Lower lobe of right lung (tissue), 2 donors: ENCODE data around the gene GMEB1. TPM values are rescaled to one million over a fixed set of nuclear protein-coding genes. Genes with fewer than 3 reads are reported as not detected.
"Not testable (repeated sequence)": the region's sequence is repeated elsewhere in the genome, so short reads cannot be mapped to it uniquely, and the experiment has no call there.

Experiments used
- ATAC-seq, 2 donors: fragments of 200-7000 bp; cut with Tn5 transposase; one replicate each; pipeline ENCODE4 v1.9.1; 2020 to 2022; ENCODE audit warnings: mild to moderate bottlenecking in 2 of 2, moderate library complexity in 2 of 2
- DNase-seq: peaks from one replicate; pipeline ENCODE4 v3.0.0-alpha.2; 2020
- H3K27ac ChIP-seq: fragments of 200-600 bp; one replicate; pipeline ENCODE4 v1.8.0; 2022
- H3K27me3 ChIP-seq: fragments of 200-600 bp; one replicate; pipeline ENCODE4 v1.8.0; 2022; ENCODE audit warnings: low read depth
- H3K36me3 ChIP-seq: fragments of 200-600 bp; one replicate; pipeline ENCODE4 v1.8.0; 2022; ENCODE audit warnings: mild to moderate bottlenecking
- H3K4me1 ChIP-seq: fragments of 200-600 bp; one replicate; pipeline ENCODE4 v1.8.0; 2022
- H3K4me3 ChIP-seq: fragments of 200-600 bp; one replicate; pipeline ENCODE4 v1.8.0; 2022; ENCODE audit warnings: mild to moderate bottlenecking
- H3K9me3 ChIP-seq: fragments of 200-600 bp; one replicate; pipeline ENCODE4 v1.8.0; 2022
- intact Hi-C: fragments of 100-400 bp; cut with DNase I; formaldehyde crosslinking; loops from one replicate; pipeline ENCODE4 v1.11.0; 2022
- total RNA-seq: library from RNA; stranded (reverse); fragmentation: NEBNext Ultra II Directional; extraction: Animal tissue kit (Norgen Biotek cat#: 25700); gene quantifications from one replicate; pipeline ENCODE4 v1.2.1, GENCODE V29; 2021
- TF ChIP-seq, protein P1 (sequence below): fragments of 200-600 bp; IDR thresholded peaks from one replicate; pipeline ENCODE4 v1.8.0; 2022; ENCODE audit warnings: antibody characterized with exemption, mild to moderate bottlenecking
- donor health status: DM: no; HTN: yes; CAD: no; lungs with severe emphysema.

The GMEB1 gene
- total RNA-seq, 1 donor from 2014 or later, result 14.2 TPM

DNA sequence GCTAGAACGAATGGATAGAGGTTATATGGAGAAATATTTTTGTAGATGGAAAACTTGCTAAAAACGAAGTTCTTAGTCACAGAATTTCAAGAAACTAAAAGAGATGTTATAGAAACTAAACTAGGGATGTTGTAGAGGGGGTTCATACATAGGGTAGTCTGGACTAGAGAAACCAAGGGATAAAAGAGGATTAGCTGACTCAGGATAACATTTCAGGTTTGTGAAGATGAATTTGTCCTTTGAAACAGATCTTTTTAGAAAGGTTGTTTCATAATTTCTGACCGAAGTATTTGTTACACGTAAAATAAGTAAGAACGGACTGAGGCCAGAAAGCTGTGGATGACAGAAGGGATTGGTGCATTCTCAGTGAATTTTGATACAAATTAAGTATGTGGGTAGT, 81.7 kb downstream of the GMEB1 start:
- DNase-seq (no peak), ATAC-seq (no peak)
- H3K4me3 ChIP-seq, result no peak overlapping the region
- no peaks in the 10 kb centered on the region for H3K9me3 ChIP-seq
- peaks cover 31% of the 10 kb centered on the region for H3K36me3 ChIP-seq
- TF ChIP-seq, protein P1, sequence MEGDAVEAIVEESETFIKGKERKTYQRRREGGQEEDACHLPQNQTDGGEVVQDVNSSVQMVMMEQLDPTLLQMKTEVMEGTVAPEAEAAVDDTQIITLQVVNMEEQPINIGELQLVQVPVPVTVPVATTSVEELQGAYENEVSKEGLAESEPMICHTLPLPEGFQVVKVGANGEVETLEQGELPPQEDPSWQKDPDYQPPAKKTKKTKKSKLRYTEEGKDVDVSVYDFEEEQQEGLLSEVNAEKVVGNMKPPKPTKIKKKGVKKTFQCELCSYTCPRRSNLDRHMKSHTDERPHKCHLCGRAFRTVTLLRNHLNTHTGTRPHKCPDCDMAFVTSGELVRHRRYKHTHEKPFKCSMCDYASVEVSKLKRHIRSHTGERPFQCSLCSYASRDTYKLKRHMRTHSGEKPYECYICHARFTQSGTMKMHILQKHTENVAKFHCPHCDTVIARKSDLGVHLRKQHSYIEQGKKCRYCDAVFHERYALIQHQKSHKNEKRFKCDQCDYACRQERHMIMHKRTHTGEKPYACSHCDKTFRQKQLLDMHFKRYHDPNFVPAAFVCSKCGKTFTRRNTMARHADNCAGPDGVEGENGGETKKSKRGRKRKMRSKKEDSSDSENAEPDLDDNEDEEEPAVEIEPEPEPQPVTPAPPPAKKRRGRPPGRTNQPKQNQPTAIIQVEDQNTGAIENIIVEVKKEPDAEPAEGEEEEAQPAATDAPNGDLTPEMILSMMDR, result no peak
- intact Hi-C loops, result no loop called here
- no peaks in the 10 kb centered on the region for H3K27me3 ChIP-seq
- no peak overlapping the region for H3K27ac ChIP-seq
- peaks cover 99% of the 10 kb centered on the region for H3K4me1 ChIP-seq

DNA sequence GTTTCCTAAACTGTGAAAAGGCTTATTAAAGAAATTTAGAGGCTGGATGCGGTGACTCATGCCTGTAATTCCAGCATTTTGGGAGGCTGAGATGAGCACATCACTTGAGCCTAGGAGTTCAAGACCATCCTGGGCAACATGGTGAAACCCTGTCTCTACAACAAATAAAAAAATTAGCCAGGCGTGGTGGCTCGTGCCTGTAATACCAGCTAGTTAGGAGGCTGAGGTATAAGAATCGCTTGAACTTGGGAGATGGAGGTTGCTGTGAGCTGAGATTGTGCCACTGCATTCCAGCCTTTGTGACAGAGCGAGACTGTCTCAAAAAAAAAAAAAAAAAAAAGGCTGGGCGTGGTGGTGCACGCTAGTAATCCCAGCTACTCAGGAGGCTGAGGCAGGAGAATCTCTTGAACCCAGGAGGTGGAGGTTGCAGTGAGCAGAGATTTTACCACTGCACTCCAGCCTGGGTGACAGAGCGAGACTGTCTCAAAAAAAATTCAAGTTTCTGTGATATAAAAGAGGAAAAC, 82.2 kb downstream of the GMEB1 start:
- H3K27me3 ChIP-seq, H3K27ac ChIP-seq, intact Hi-C loops, H3K9me3 ChIP-seq, H3K4me3 ChIP-seq, ATAC-seq, DNase-seq: not testable (repeated sequence)
- Histone ChIP-seq H3K4me1 (peaks cover 99% of the 10 kb centered on the region), H3K36me3 (peaks cover 28% of the 10 kb centered on the region)

DNA sequence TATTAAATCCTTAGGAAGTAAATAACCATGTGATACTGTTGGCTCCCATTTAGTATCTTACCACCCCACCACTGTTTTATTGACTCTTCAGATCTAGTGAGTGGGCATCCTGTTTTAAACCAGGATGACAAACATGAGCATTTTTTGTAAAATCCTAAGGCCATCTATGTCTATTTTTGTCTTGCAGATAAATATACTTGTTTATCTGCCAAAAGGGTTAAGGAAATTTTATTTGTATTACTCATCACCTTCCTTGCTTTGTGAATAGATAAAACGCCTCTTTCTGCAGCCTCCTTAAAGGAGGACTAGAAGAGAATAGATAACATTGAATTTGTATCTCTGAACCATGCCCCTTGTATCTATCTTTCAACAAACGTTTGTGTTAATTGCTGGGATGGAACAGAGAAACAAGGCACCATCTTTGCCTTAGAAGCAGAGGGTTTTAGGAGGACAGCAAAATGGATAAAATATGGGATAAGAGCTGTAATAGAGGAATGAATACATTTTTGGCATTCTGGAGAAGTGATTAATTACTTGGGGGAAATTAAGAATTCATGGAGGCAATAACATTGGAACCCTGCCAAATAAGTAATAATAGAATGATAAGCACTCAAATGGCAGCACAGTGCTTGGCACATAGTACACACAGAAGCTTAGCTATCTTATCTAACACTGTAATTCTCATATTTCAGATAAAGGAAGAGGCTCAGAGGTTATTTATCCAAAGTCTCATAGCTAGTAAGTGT, 82.9 kb downstream of the GMEB1 start:
- H3K36me3 ChIP-seq, result peaks cover 23% of the 10 kb centered on the region
- intact Hi-C loops, result no loop called here
- no peaks in the 10 kb centered on the region for H3K9me3 ChIP-seq
- peaks cover 99% of the 10 kb centered on the region for H3K4me1 ChIP-seq
- H3K27ac ChIP-seq, result no peak overlapping the region
- TF ChIP-seq, protein P1, result no peak
- H3K27me3 ChIP-seq, result no peaks in the 10 kb centered on the region
- H3K4me3 ChIP-seq, result no peak overlapping the region
- DNase-seq, result no peak
- no peak for ATAC-seq

DNA sequence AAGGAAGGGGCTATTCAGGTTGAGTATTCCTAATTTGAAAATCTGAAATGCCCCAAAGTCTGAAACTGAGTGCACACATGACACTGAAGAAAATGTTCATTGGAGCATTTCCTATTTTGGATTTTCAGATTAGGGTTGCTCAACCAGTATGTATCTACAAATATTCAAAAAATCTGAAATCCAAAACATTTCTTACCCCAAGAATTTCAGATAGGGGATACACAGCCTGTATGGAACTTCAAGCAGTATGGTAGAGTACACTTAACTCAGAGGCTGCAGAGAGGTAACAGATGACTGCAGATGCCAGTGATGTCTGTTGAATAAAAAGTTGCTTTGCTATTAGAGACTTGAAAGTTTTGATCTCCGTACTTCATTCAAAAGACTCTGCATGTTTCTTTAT, 87.1 kb downstream of the GMEB1 start:
- no peaks in the 10 kb centered on the region for H3K27me3 ChIP-seq
- no peak overlapping the region for H3K27ac ChIP-seq
- no peak for DNase-seq
- peaks cover 41% of the 10 kb centered on the region for H3K36me3 ChIP-seq
- H3K4me1 ChIP-seq, result peaks cover 80% of the 10 kb centered on the region
- TF ChIP-seq, protein P1, result no peak
- intact Hi-C loops, result no loop called here
- ATAC-seq, result no peak
- H3K9me3 ChIP-seq, result no peaks in the 10 kb centered on the region
- H3K4me3 ChIP-seq, result no peak overlapping the region

DNA sequence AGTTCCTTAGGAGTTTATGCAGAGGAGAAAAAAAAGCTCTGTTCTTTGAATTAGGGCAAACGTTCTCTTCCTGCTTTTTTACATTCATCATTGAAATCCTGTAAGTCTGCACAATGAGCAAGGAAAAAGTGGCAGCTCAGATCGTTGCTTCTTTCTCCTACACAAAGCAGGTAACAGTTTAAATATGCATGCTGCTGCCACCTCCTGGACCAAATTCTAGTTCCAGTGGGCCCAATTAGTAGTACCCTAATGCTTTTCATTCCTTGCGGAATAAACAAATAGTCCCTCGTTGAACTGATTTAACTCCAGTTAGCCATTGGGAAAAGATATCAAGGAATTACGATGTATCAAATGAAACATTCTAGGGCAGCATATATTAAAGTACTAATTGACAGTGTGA, 88.3 kb downstream of the GMEB1 start:
- peaks cover 69% of the 10 kb centered on the region for H3K4me1 ChIP-seq
- DNase-seq (no peak), ATAC-seq (peak; percentile 47 to 61)
- no peaks in the 10 kb centered on the region for H3K9me3 ChIP-seq
- no peak overlapping the region for H3K4me3 ChIP-seq
- H3K36me3 ChIP-seq, result peaks cover 42% of the 10 kb centered on the region
- H3K27ac ChIP-seq, result no peak overlapping the region
- intact Hi-C loops, result no loop called here
- H3K27me3 ChIP-seq, result no peaks in the 10 kb centered on the region
- TF ChIP-seq, protein P1, result peak; percentile 32

DNA sequence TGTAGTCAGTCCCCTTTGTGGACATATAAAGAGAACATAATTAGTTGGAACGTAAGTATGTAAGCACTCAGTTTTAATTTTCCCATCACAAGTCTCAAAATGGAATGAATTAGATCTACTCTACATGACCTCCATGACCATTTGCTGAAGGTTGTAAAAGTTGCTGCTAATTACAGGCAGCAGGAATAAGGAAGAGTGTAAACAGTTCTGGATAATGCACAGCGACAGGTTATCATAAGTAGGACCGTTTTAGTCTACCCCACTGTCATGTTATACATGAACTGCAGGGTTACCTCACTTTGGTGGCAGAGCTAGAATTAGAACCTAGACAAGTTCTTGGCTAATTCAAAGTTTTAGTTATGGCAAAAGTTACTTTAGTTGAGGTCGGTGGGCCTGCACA, 89.8 kb downstream of the GMEB1 start:
- H3K27me3 ChIP-seq, result no peaks in the 10 kb centered on the region
- H3K27ac ChIP-seq, result no peak overlapping the region
- H3K36me3 ChIP-seq, result peaks cover 36% of the 10 kb centered on the region
- no peaks in the 10 kb centered on the region for H3K9me3 ChIP-seq
- DNase-seq (no peak), ATAC-seq (no peak)
- peaks cover 56% of the 10 kb centered on the region for H3K4me1 ChIP-seq
- TF ChIP-seq, protein P1, result no peak
- intact Hi-C loops, result no loop called here
- H3K4me3 ChIP-seq, result no peak overlapping the region
